Neuronal stem cell (in vitro differentiated cells): ENCODE results near the gene GPR151. TPM values are rescaled to one million over a fixed set of nuclear protein-coding genes. Genes with fewer than 3 reads are reported as not detected.

Experiments used
- DNase-seq: peaks from one replicate; pipeline ENCODE4 v3.0.0-alpha.2; 2013; ENCODE audit warnings: low spot score
- H2AFZ ChIP-seq: one replicate; pipeline ENCODE4 v1.6.1; 2013; ENCODE audit warnings: mild to moderate bottlenecking, low read length, inconsistent platforms
- H2AK5ac ChIP-seq: 2 replicates; pipeline ENCODE4 v1.6.1; 2013; ENCODE audit warnings: low read depth, mild to moderate bottlenecking, inconsistent platforms, low read length, moderate library complexity, mixed read lengths
- H2BK120ac ChIP-seq: 2 replicates; pipeline ENCODE4 v1.6.1; 2013; ENCODE audit warnings: low read depth, mild to moderate bottlenecking, inconsistent platforms, low read length, moderate library complexity, mixed read lengths
- H2BK12ac ChIP-seq: one replicate; pipeline ENCODE4 v1.6.1; 2013; ENCODE audit warnings: low read length, inconsistent platforms
- H2BK15ac ChIP-seq: 2 replicates; pipeline ENCODE4 v1.6.1; 2013; ENCODE audit warnings: mild to moderate bottlenecking, low read length, inconsistent platforms, mixed read lengths
- H2BK5ac ChIP-seq: one replicate; pipeline ENCODE4 v1.6.1; 2013; ENCODE audit warnings: inconsistent platforms, mild to moderate bottlenecking, low read length, moderate library complexity
- H3K14ac ChIP-seq: one replicate; pipeline ENCODE4 v1.6.1; 2013; ENCODE audit warnings: low read length, inconsistent platforms
- H3K18ac ChIP-seq: 2 replicates; pipeline ENCODE4 v1.6.1; 2013; ENCODE audit warnings: low read length, inconsistent platforms
- H3K23ac ChIP-seq: 2 replicates; pipeline ENCODE4 v1.6.1; 2013; ENCODE audit warnings: low read depth, mild to moderate bottlenecking, mixed read lengths, low read length, inconsistent platforms; ENCODE audit not compliant: poor library complexity
- H3K27ac ChIP-seq: replicated peaks from 3 replicates; pipeline ENCODE4 v1.5.1; 2013; ENCODE audit warnings: low read length, inconsistent platforms
- H3K27me3 ChIP-seq, 3 experiments: 2 replicates each; pipeline ENCODE4 v1.6.1; 2013; ENCODE audit warnings: low read length in 3 of 3, mild to moderate bottlenecking in 2 of 3, inconsistent platforms in 1 of 3, low read depth in 1 of 3, mixed read lengths in 1 of 3, moderate library complexity in 1 of 3; ENCODE audit not compliant: control insufficient read depth in 3 of 3, insufficient read depth in 3 of 3
- H3K36me3 ChIP-seq, 2 donors: replicated peaks in 1 of 2; 2 replicates each; pipeline ENCODE4 v1.6.1; 2013; ENCODE audit warnings: low read length in 2 of 2; ENCODE audit not compliant: control insufficient read depth in 2 of 2, insufficient read depth in 2 of 2
- H3K4ac ChIP-seq: 2 replicates; pipeline ENCODE4 v1.6.1; 2013; ENCODE audit warnings: inconsistent platforms, mild to moderate bottlenecking, low read length, moderate library complexity
- H3K4me1 ChIP-seq, 2 donors: 1 replicate in 1 of 2; 2 replicates in 1 of 2; pipeline ENCODE4 v1.6.1; 2013; ENCODE audit warnings: low read length in 2 of 2, low read depth in 1 of 2; ENCODE audit not compliant: control insufficient read depth in 2 of 2, insufficient read depth in 1 of 2
- H3K4me2 ChIP-seq: one replicate; pipeline ENCODE4 v1.6.1; 2013; ENCODE audit warnings: mild to moderate bottlenecking, low read length, inconsistent platforms; ENCODE audit not compliant: insufficient read depth, poor library complexity, severe bottlenecking
- H3K4me3 ChIP-seq, 2 donors: 2 replicates each; pipeline ENCODE4 v1.5.1; 2013; ENCODE audit warnings: low read length in 2 of 2, mild to moderate bottlenecking in 2 of 2, inconsistent platforms in 1 of 2, moderate library complexity in 1 of 2
- H3K79me1 ChIP-seq: one replicate; pipeline ENCODE4 v1.6.1; 2013; ENCODE audit warnings: low read depth, mild to moderate bottlenecking, inconsistent platforms, low read length, moderate library complexity
- H3K9ac ChIP-seq: one replicate; pipeline ENCODE4 v1.6.1; 2013; ENCODE audit warnings: mild to moderate bottlenecking, low read depth, low read length, inconsistent platforms; ENCODE audit not compliant: poor library complexity
- H3K9me3 ChIP-seq, 2 donors: replicated peaks in 1 of 2; 2 replicates each; pipeline versions ENCODE3 to v1.6.1; 2013; ENCODE audit warnings: low read length in 2 of 2, mild to moderate bottlenecking in 2 of 2, inconsistent platforms in 1 of 2, low read depth in 1 of 2, mixed read lengths in 1 of 2, moderate library complexity in 1 of 2; ENCODE audit not compliant: control insufficient read depth in 2 of 2, insufficient read depth in 1 of 2
- H4K8ac ChIP-seq: one replicate; pipeline ENCODE4 v1.6.1; 2013; ENCODE audit warnings: low read depth, mild to moderate bottlenecking, inconsistent platforms, low read length, moderate library complexity
- H4K91ac ChIP-seq: one replicate; pipeline ENCODE4 v1.6.1; 2013; ENCODE audit warnings: low read length, low read depth, mild to moderate bottlenecking, inconsistent platforms; ENCODE audit not compliant: poor library complexity
- WGBS, 2 donors: extraction: QIAGEN DNeasy Blood & Tissue Kit; methylation state at CpG; one replicate each; pipeline ENCODE4 v1.1.7; 2013; ENCODE audit warnings: missing lambda C conversion rate in 2 of 2, mixed read lengths in 1 of 2; ENCODE audit not compliant: insufficient read length in 2 of 2, insufficient replicate concordance in 1 of 2; ENCODE audit errors: extremely low coverage in 2 of 2; 5-methylcytosine and 5-hydroxymethylcytosine counted together
- polyA plus RNA-seq, 2 experiments: library from polyadenylated mRNA; stranded (reverse); fragments of 200-250 nt; gene quantifications; one replicate each; pipeline ENCODE4 v1.2.3, GENCODE V29; 2013

The GPR151 gene
- polyA plus RNA-seq (2013, experiment 1 of 2) = not detected
- polyA plus RNA-seq (2013, experiment 2 of 2) = not detected

GRCh38 chr5:146516151-146516475 lies at the start of gene GPR151:
GPR151 (minus strand) TSS chr5:146516190; CDS start chr5:146516113, 77 bp downstream.
- Histone ChIP-seq H3K4ac (no peak within 1 kb of the TSS), H3K18ac (no peak within 1 kb of the TSS), H3K9ac (no peak within 1 kb of the TSS), H3K27ac (no peak within 1 kb of the TSS), H2BK5ac (no peak within 1 kb of the TSS), H4K8ac (no peak within 1 kb of the TSS), H2BK15ac (no peak within 1 kb of the TSS), H2BK120ac (no peak within 1 kb of the TSS), H4K91ac (no peak within 1 kb of the TSS), H3K36me3 (peaks cover 0 to 26% of the 10 kb centered on the region in 2 donors), H3K4me2 (no peak within 1 kb of the TSS), H2AFZ (no peak within 1 kb of the TSS), H3K9me3 (no peaks in the 10 kb centered on the region), H3K27me3 (no peaks in the 10 kb centered on the region), H2BK12ac (no peak within 1 kb of the TSS), H3K23ac (no peak within 1 kb of the TSS), H3K14ac (no peak within 1 kb of the TSS), H3K4me1 (peaks cover 0 to 2% of the 10 kb centered on the region in 2 donors), H2AK5ac (no peak within 1 kb of the TSS), H3K79me1 (no peaks in the 10 kb centered on the region), H3K4me3 (no peak within 1 kb of the TSS)
- no peak for DNase-seq
- WGBS, 2 donors = no CpG with 5 or more reads among the region's 3 CpGs

DNA sequence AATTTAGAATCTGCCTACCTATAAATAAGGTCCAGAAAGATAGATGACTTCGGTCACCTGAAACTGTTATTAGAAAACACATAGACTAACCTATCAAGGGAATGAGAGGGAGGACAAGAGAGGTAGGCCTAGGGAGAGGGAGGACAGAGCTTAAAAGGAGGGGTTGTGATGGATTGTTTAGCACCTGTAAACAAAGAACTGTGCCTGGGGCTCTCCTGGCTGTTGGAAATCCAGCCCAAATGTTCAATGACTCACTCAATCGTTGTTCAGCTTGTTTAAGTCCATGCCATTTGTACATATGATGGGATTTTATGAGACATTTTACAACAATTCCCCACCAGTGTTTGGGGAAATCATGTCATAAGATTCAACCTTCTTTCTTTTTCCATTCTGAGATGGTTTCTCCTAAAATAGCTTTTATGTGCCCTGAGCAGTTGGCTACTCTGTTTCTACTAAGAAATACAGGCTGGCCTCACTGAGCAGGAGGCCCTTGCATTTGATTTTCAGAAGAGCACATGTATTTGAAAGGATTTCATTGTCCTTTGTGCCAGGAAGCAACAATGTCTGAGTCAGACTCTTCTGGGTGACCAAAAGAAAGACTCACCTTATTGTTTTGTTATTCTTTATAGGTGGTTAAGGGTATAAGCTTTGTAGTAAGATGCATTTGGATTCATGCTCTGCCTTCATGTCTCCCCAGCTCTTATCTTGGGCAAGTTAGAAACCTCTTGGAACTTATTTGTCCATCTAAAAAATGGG lies 48.2 kb upstream of the GPR151 start:
- Histone ChIP-seq H2AK5ac (no peak overlapping the region), H3K27ac (no peak overlapping the region), H3K4me2 (no peak overlapping the region), H2BK5ac (no peak overlapping the region), H3K79me1 (no peaks in the 10 kb centered on the region), H4K91ac (no peak overlapping the region), H3K23ac (no peak overlapping the region), H3K14ac (no peak overlapping the region), H4K8ac (no peak overlapping the region), H3K4ac (no peak overlapping the region), H2BK12ac (no peak overlapping the region), H3K4me3 (no peak overlapping the region), H3K4me1 (peaks cover 3 to 7% of the 10 kb centered on the region in 2 donors), H3K27me3 (no peaks in the 10 kb centered on the region), H3K36me3 (no peaks in the 10 kb centered on the region), H3K9ac (no peak overlapping the region), H3K18ac (no peak overlapping the region), H3K9me3 (no peaks in the 10 kb centered on the region), H2BK15ac (no peak overlapping the region), H2AFZ (peak overlapping the region; percentile 7), H2BK120ac (no peak overlapping the region)
- no CpG with 5 or more reads among the region's 2 CpGs for WGBS, 2 donors
- DNase-seq = no peak

DNA sequence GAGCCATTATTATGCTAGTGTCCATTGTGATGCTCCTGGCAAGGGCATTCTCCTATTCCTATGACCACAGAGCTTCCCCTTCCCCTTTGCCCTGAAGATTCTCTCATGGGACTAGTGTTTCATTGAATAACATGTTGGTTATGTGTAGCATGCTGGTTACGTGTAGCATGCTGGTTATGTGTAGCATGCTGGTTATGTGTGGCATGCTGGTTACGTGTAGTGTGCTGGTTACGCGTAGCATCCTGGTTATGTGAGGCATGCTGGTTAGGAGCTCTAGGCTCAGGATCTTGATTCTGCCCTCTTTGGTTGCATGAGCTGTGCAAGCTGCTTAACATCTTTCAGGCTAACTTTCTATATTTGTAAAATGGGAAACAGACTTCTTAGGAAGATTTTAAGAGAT lies 46.5 kb upstream of the GPR151 start:
- Histone ChIP-seq H3K14ac (no peak overlapping the region), H2AK5ac (no peak overlapping the region), H3K27ac (no peak overlapping the region), H3K18ac (no peak overlapping the region), H3K9me3 (no peaks in the 10 kb centered on the region), H3K36me3 (no peaks in the 10 kb centered on the region), H3K79me1 (no peaks in the 10 kb centered on the region), H4K8ac (no peak overlapping the region), H3K4me3 (no peak overlapping the region), H3K4me2 (no peak overlapping the region), H2BK120ac (no peak overlapping the region), H2BK12ac (no peak overlapping the region), H3K27me3 (no peaks in the 10 kb centered on the region), H2BK5ac (no peak overlapping the region), H3K9ac (no peak overlapping the region), H3K4me1 (peaks cover 3 to 7% of the 10 kb centered on the region in 2 donors), H4K91ac (no peak overlapping the region), H2AFZ (no peak overlapping the region), H3K23ac (no peak overlapping the region), H3K4ac (no peak overlapping the region), H2BK15ac (no peak overlapping the region)
- no CpG with 5 or more reads among the region's 4 CpGs for WGBS, 2 donors
- no peak for DNase-seq

DNA sequence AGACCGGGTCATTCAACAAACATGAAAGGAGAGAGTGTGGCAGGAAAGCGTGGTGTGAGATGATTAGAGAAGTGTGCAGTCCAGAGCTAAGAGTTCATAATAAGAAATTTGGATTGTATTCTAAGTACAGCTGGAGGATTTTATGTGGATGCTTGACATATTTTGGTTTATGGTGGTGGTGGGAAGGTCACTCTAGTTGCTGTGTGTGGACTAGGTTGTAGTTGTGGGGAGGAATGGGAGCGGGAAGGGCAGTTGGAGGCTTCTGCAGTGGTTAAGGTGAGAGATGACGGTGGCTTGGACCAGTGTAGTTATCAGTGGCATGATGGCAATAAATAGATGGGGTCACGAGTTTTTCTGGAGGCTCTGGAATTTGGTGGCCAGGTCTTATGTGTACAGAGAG lies 45.7 kb upstream of the GPR151 start:
- Histone ChIP-seq H2BK5ac (no peak overlapping the region), H3K4ac (no peak overlapping the region), H3K79me1 (peaks cover 2% of the 10 kb centered on the region), H3K36me3 (no peaks in the 10 kb centered on the region), H3K9ac (no peak overlapping the region), H3K4me2 (no peak overlapping the region), H3K9me3 (peaks cover 0 to 5% of the 10 kb centered on the region in 2 donors), H2AFZ (no peak overlapping the region), H2AK5ac (no peak overlapping the region), H3K27ac (no peak overlapping the region), H3K18ac (no peak overlapping the region), H3K4me1 (peaks cover 3 to 7% of the 10 kb centered on the region in 2 donors), H2BK120ac (no peak overlapping the region), H4K8ac (no peak overlapping the region), H3K23ac (no peak overlapping the region), H4K91ac (no peak overlapping the region), H3K14ac (no peak overlapping the region), H3K4me3 (no peak overlapping the region), H2BK12ac (no peak overlapping the region), H3K27me3 (no peaks in the 10 kb centered on the region), H2BK15ac (no peak overlapping the region)
- DNase-seq = no peak
- WGBS, 2 donors = no CpG with 5 or more reads among the region's 5 CpGs
